ENCODE measurements around the gene ZNF783. TPM values are rescaled to one million over a fixed set of nuclear protein-coding genes. Genes with fewer than 3 reads are reported as not detected.

Gene ZNF783
- total and polyA plus RNA-seq, 2 donors (not counting 1 experiment from before 2014, with no cell fraction given) = 38.1 to 43.8 TPM

DNA sequence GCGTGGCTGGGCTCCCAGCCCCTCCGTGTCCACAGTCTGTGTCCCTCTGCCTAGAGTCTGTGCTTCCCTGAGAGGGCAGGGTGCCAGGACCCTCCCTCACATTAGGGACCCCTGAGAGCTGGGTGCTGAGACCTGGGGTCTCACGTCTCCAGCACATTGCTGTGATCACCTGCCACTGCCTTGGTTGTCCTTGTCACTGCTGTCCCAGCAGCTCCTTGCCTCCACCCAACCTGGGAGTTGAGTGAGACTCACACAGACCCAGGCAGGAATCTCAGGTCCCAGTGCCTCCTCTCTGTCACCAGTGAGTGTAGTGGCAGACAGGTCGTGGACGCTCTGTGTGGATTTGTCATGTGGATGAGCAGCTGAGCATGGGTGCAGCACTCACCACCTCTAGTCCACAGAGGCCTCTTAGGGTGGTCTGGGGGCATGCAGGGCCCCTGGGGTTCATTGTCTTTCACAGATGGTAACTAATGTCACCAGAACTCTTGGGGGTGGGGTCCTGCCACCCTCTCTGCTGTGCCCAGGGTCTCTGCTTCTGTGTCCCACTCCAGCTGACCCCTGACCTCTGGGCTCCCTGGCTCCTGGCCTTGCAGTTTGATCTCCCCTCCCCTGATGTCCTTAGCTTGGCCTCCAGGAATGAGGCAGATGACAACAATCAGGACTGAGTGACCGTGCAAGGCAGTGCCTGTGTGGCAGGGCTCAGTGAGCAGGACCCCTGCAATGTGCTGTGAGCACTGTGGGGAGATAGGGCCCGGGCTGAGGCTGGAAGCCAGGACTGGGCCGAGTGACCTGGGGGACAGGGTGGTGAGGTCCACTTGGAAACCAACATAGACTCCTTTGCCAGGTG lies 18.9 kb downstream of the ZNF783 start:
- ChIA-PET POLR2A (no interaction called here), CTCF (interaction anchor here (1.0 kb wide), 1 partner anchor 41 kb away, joined by 3 read pairs; no protein-coding TSS in a partner anchor)
- DNase-seq = no peak
- H3K4me3 Mint-ChIP-seq = no peak overlapping the region
- peaks cover 1 to 40% of the 10 kb centered on the region in 2 experiments for H3K36me3 ChIP-seq (replicated peaks in 1 of 2; ENCODE audit: control extremely low read depth in 1 of 2, control insufficient read depth in 1 of 2, extremely low read depth in 1 of 2, insufficient read depth in 2 of 2, low read length in 1 of 2)
- no peaks in the 10 kb centered on the region for H3K27me3 Mint-ChIP-seq
- no peak overlapping the region for H3K4me2 ChIP-seq (replicated peaks; ENCODE audit: low read depth, low read length, poor library complexity, severe bottlenecking)
- no peak overlapping the region for H3K4me3 ChIP-seq (ENCODE audit: control extremely low read depth in 1 of 5, extremely low read depth in 1 of 5, insufficient read depth in 1 of 5, low read depth in 2 of 5, low read length in 4 of 5)
- H3K27ac ChIP-seq (ENCODE audit: low read length in 2 of 2) = no peak overlapping the region
- no peak overlapping the region for H2AFZ ChIP-seq (ENCODE audit: insufficient read depth, low read depth, low read length, poor library complexity, severe bottlenecking)
- H3K9me3 Mint-ChIP-seq (ENCODE audit: insufficient read depth) = no peaks in the 10 kb centered on the region
- peaks cover 0 to 4% (median 0%) of the 10 kb centered on the region in 3 donors for H3K9me3 ChIP-seq (ENCODE audit: control extremely low read depth in 1 of 3, control insufficient read depth in 2 of 3, insufficient read depth in 1 of 3, low read length in 2 of 3)
- H3K27me3 ChIP-seq (replicated peaks in 1 of 4; ENCODE audit: control extremely low read depth in 1 of 4, control insufficient read depth in 3 of 4, insufficient read depth in 4 of 4, low read length in 3 of 4) = no peaks in the 10 kb centered on the region
- peaks cover 13 to 16% of the 10 kb centered on the region in 2 donors for H3K4me1 ChIP-seq (ENCODE audit: control insufficient read depth in 2 of 2, insufficient read depth in 2 of 2, low read length in 2 of 2)
- peaks cover 10% of the 10 kb centered on the region for H3K79me2 ChIP-seq (ENCODE audit: control insufficient read depth, insufficient read depth, low read length)
- H4K20me1 ChIP-seq (ENCODE audit: control insufficient read depth, insufficient read depth, low read length, poor library complexity, severe bottlenecking) = peaks cover 11% of the 10 kb centered on the region
- peaks cover 17% of the 10 kb centered on the region for H3K4me1 Mint-ChIP-seq
- intact Hi-C loops (cut with micrococcal nuclease) = no loop called here
- WGBS (ENCODE audit: insufficient coverage) = 95% methylated on average over 6 of the region's 8 CpGs
- no peak for ATAC-seq (ENCODE audit: low read depth)
- no peak overlapping the region for H3K9ac ChIP-seq (ENCODE audit: low read length)
- H3K27ac Mint-ChIP-seq = no peak overlapping the region
- TF ChIP-seq, protein P1, sequence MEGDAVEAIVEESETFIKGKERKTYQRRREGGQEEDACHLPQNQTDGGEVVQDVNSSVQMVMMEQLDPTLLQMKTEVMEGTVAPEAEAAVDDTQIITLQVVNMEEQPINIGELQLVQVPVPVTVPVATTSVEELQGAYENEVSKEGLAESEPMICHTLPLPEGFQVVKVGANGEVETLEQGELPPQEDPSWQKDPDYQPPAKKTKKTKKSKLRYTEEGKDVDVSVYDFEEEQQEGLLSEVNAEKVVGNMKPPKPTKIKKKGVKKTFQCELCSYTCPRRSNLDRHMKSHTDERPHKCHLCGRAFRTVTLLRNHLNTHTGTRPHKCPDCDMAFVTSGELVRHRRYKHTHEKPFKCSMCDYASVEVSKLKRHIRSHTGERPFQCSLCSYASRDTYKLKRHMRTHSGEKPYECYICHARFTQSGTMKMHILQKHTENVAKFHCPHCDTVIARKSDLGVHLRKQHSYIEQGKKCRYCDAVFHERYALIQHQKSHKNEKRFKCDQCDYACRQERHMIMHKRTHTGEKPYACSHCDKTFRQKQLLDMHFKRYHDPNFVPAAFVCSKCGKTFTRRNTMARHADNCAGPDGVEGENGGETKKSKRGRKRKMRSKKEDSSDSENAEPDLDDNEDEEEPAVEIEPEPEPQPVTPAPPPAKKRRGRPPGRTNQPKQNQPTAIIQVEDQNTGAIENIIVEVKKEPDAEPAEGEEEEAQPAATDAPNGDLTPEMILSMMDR (IDR thresholded peaks at IDR 0.05) = no peak
- TF ChIP-seq EZH2 (IDR thresholded peaks at IDR 0.05; ENCODE audit: borderline replicate concordance, insufficient read depth, low read depth, low read length, poor library complexity, severe bottlenecking) = no peak

Data from B cell (primary cell).